Astrocyte (in vitro differentiated cells and primary cell): ENCODE measurements around the gene PIM3. TPM values are rescaled to one million over a fixed set of nuclear protein-coding genes. Genes with fewer than 3 reads are reported as not detected.

ENCODE experiments used
- DNase-seq: peaks from one replicate; pipeline ENCODE4 v3.0.0-alpha.2; 2010; ENCODE audit warnings: low read depth
- FAIRE-seq: peaks from 2 replicates; lab custom pipeline; 2011; peaks lifted over from hg19 to GRCh38; lab: Jason Lieb, UNC
- H2AFZ ChIP-seq: 2 replicates; pipeline ENCODE4 v1.6.0; 2012; ENCODE audit warnings: low read depth, low read length, inconsistent platforms
- H3K27ac ChIP-seq: 2 replicates; pipeline ENCODE4 v1.5.1; 2011; ENCODE audit warnings: low read depth, low read length, inconsistent platforms
- H3K27me3 ChIP-seq: 2 replicates; pipeline ENCODE4 v1.6.0; 2011; ENCODE audit warnings: low read length, inconsistent platforms; ENCODE audit not compliant: insufficient read depth
- H3K36me3 ChIP-seq: 2 replicates; pipeline ENCODE4 v1.5.1; 2011; ENCODE audit warnings: low read length, inconsistent platforms; ENCODE audit not compliant: insufficient read depth
- H3K4me1 ChIP-seq: 2 replicates; pipeline ENCODE4 v1.5.1; 2011; ENCODE audit warnings: low read length, inconsistent platforms; ENCODE audit not compliant: insufficient read depth
- H3K4me2 ChIP-seq: 2 replicates; pipeline ENCODE4 v1.6.0; 2012; ENCODE audit warnings: low read length, inconsistent platforms
- H3K4me3 ChIP-seq: 2 replicates; pipeline ENCODE4 v1.5.1; 2011; ENCODE audit warnings: low read depth, mild to moderate bottlenecking, low read length, inconsistent platforms; ENCODE audit not compliant: insufficient read depth
- H3K79me2 ChIP-seq: 2 replicates; pipeline ENCODE4 v1.6.0; 2012; ENCODE audit warnings: mild to moderate bottlenecking, low read length, inconsistent platforms; ENCODE audit not compliant: insufficient read depth
- H3K9ac ChIP-seq: 2 replicates; pipeline ENCODE4 v1.6.0; 2012; ENCODE audit warnings: mild to moderate bottlenecking, low read length, inconsistent platforms
- H3K9me3 ChIP-seq: 2 replicates; pipeline ENCODE4 v1.5.1; 2012; ENCODE audit warnings: low read depth, mild to moderate bottlenecking, low read length, inconsistent platforms; ENCODE audit not compliant: insufficient read depth
- H4K20me1 ChIP-seq: 2 replicates; pipeline ENCODE4 v1.6.0; 2012; ENCODE audit warnings: low read length, inconsistent platforms; ENCODE audit not compliant: insufficient read depth
- H3K27ac Mint-ChIP-seq: one replicate; pipeline ENCODE4 v1.8.0; 2021; ENCODE audit warnings: mild to moderate bottlenecking, mixed read lengths; ENCODE audit not compliant: unreplicated experiment
- H3K27me3 Mint-ChIP-seq: one replicate; pipeline ENCODE4 v1.8.0; 2021; ENCODE audit warnings: low read depth, mixed read lengths; ENCODE audit not compliant: unreplicated experiment
- H3K36me3 Mint-ChIP-seq: one replicate; pipeline ENCODE4 v1.8.0; 2021; ENCODE audit warnings: low read depth, mixed read lengths; ENCODE audit not compliant: unreplicated experiment
- H3K4me1 Mint-ChIP-seq: one replicate; pipeline ENCODE4 v1.8.0; 2021; ENCODE audit warnings: low read depth, mixed read lengths; ENCODE audit not compliant: unreplicated experiment
- H3K4me3 Mint-ChIP-seq: one replicate; pipeline ENCODE4 v1.8.0; 2021; ENCODE audit warnings: mild to moderate bottlenecking, moderate library complexity, mixed read lengths; ENCODE audit not compliant: unreplicated experiment
- H3K9me3 Mint-ChIP-seq: one replicate; pipeline ENCODE4 v1.8.0; 2021; ENCODE audit warnings: mild to moderate bottlenecking, mixed read lengths; ENCODE audit not compliant: unreplicated experiment
- EZH2 ChIP-seq: IDR thresholded peaks from 2 replicates; pipeline ENCODE4 v1.6.1; 2012; ENCODE audit warnings: mild to moderate bottlenecking, low read length, inconsistent platforms; ENCODE audit not compliant: insufficient read depth
- total RNA-seq: library from RNA; stranded (reverse); gene quantifications from 2 replicates; pipeline ENCODE4 v1.2.1, GENCODE V29; 2021
- TF ChIP-seq, protein P1 (sequence below): IDR thresholded peaks from 2 replicates; pipeline ENCODE4 v1.5.1; 2011; ENCODE audit warnings: low read depth, mild to moderate bottlenecking, inconsistent platforms, low read length, moderate library complexity; ENCODE audit not compliant: insufficient read depth

PIM3 gene
- total RNA-seq, 1 donor from 2014 or later: 15.5 TPM

GRCh38 chr22:49934891-49935557, 25.5 kb upstream of the PIM3 start:
- H4K20me1 ChIP-seq: no peaks in the 10 kb centered on the region
- DNase-seq: no peak
- H3K36me3 ChIP-seq: no peaks in the 10 kb centered on the region
- no peak overlapping the region for H2AFZ ChIP-seq
- no peaks in the 10 kb centered on the region for H3K36me3 Mint-ChIP-seq
- no peaks in the 10 kb centered on the region for H3K4me1 Mint-ChIP-seq
- no peaks in the 10 kb centered on the region for H3K27me3 ChIP-seq
- no peak overlapping the region for H3K4me3 ChIP-seq
- no peak for FAIRE-seq
- H3K4me3 Mint-ChIP-seq: no peak overlapping the region
- H3K9me3 Mint-ChIP-seq: peaks cover 5% of the 10 kb centered on the region
- H3K27me3 Mint-ChIP-seq: peaks cover 12% of the 10 kb centered on the region
- H3K4me1 ChIP-seq: peaks cover 18% of the 10 kb centered on the region
- TF ChIP-seq EZH2: no peak
- TF ChIP-seq, protein P1, sequence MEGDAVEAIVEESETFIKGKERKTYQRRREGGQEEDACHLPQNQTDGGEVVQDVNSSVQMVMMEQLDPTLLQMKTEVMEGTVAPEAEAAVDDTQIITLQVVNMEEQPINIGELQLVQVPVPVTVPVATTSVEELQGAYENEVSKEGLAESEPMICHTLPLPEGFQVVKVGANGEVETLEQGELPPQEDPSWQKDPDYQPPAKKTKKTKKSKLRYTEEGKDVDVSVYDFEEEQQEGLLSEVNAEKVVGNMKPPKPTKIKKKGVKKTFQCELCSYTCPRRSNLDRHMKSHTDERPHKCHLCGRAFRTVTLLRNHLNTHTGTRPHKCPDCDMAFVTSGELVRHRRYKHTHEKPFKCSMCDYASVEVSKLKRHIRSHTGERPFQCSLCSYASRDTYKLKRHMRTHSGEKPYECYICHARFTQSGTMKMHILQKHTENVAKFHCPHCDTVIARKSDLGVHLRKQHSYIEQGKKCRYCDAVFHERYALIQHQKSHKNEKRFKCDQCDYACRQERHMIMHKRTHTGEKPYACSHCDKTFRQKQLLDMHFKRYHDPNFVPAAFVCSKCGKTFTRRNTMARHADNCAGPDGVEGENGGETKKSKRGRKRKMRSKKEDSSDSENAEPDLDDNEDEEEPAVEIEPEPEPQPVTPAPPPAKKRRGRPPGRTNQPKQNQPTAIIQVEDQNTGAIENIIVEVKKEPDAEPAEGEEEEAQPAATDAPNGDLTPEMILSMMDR: no peak
- no peak overlapping the region for H3K9ac ChIP-seq
- no peaks in the 10 kb centered on the region for H3K79me2 ChIP-seq
- no peak overlapping the region for H3K27ac ChIP-seq
- H3K9me3 ChIP-seq: no peaks in the 10 kb centered on the region
- H3K27ac Mint-ChIP-seq: no peak overlapping the region
- peak overlapping the region; percentile 62 for H3K4me2 ChIP-seq

GRCh38 chr22:49935561-49935960, 25.0 kb upstream of the PIM3 start:
- Histone ChIP-seq H3K27ac (no peak overlapping the region), H3K9me3 (no peaks in the 10 kb centered on the region), H3K36me3 (no peaks in the 10 kb centered on the region), H3K4me1 (peaks cover 18% of the 10 kb centered on the region), H2AFZ (no peak overlapping the region), H3K4me2 (no peak overlapping the region), H4K20me1 (no peaks in the 10 kb centered on the region), H3K79me2 (no peaks in the 10 kb centered on the region), H3K4me3 (no peak overlapping the region), H3K27me3 (no peaks in the 10 kb centered on the region), H3K9ac (no peak overlapping the region)
- H3K27ac Mint-ChIP-seq: no peak overlapping the region
- TF ChIP-seq EZH2: no peak
- TF ChIP-seq, protein P1: no peak
- FAIRE-seq: no peak
- peaks cover 5% of the 10 kb centered on the region for H3K9me3 Mint-ChIP-seq
- DNase-seq: no peak
- no peaks in the 10 kb centered on the region for H3K4me1 Mint-ChIP-seq
- peaks cover 7% of the 10 kb centered on the region for H3K27me3 Mint-ChIP-seq
- no peaks in the 10 kb centered on the region for H3K36me3 Mint-ChIP-seq
- no peak overlapping the region for H3K4me3 Mint-ChIP-seq
